ENCODE measurements around the gene DMD.

The DMD gene

DNA sequence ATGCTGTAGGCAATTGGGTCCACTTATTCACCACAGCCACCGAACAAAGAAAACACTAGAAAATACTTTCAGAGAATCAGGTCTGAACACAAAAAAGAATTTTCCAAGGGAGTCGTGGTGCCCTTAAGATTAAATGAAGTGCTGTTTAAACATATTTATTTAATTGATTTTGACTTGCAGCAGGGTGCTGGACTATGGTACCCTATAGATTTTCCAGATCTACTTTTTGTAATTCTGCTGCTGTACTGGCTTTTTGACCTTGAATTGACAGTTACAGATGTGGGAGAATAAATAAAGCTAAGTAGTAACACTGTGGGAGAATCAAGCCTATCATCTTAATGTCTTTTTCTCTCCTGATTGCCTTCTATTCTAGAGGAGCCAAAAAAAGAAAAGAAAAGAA is 1404.2 kb downstream of the DMD start:
- no peak for DNase-seq (ENCODE audit: insufficient read length, low spot score)
- FAIRE-seq, result no peak

DNA sequence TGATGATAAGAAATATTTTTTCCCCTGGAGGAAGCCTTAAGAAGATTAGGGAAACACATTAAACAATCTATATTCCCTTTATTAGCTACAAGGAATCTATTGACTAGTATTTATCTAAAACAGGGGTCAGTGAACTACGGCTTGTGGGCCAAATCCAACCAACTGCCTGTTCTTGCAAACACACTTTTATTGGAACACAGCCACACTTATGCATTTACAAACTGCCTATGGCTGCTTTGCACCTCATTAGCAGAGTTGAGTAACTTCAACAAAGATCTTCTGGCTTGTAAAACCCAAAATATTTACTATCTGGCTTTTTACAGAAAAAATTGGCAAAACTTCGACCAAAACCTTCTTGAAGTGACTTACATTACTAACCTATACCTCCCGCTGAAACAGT is 1405.6 kb downstream of the DMD start:
- FAIRE-seq (no peak), DNase-seq (ENCODE audit: insufficient read length, low spot score) (no peak)
- TF ChIP-seq POLR2A (IDR thresholded peaks at IDR 0.05; ENCODE audit: low read depth, low read length), result no peak

More for the DNA sequence above, 1404.2 kb downstream of the DMD start:
- TF ChIP-seq POLR2A (IDR thresholded peaks at IDR 0.05; ENCODE audit: low read depth, low read length), result no peak

GRCh38 chrX:31800219-31800618 is 1411.1 kb downstream of the DMD start:
- FAIRE-seq, result no peak
- TF ChIP-seq POLR2A (IDR thresholded peaks at IDR 0.05; ENCODE audit: low read depth, low read length), result no peak
- no peak for DNase-seq (ENCODE audit: insufficient read length, low spot score)

DNA sequence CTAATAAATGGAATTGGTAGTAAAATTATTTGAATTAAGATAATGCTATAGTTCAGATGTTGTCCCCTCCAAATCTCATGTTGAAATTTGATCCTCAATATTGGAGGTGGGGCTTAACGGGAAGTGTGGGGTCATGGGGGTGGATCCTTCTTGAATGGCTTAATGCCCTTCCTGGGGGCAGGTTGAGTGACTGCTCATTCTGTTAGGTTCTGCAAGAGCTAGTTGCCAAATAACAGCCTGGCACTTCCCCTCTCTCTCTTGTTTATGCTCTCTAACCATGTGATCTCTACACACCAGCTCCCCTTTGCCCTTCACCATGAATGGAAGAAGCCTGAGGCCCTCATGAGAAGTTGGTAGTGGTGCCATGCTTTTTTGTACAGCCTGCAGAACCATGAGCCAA is 1414.7 kb downstream of the DMD start:
- no peak for FAIRE-seq

GRCh38 chrX:31747411-31747810 is 1463.9 kb downstream of the DMD start:
- DNase-seq (ENCODE audit: insufficient read length, low spot score), result no peak
- no peak for FAIRE-seq
- TF ChIP-seq POLR2A (IDR thresholded peaks at IDR 0.05; ENCODE audit: low read depth, low read length), result no peak

More for the DNA sequence above, 1414.7 kb downstream of the DMD start:
- no peak for DNase-seq (ENCODE audit: insufficient read length, low spot score)
- no peak for TF ChIP-seq POLR2A (IDR thresholded peaks at IDR 0.05; ENCODE audit: low read depth, low read length)

GRCh38 chrX:31743004-31743403 is 1468.3 kb downstream of the DMD start:
- no peak for DNase-seq (ENCODE audit: insufficient read length, low spot score)
- no peak for FAIRE-seq
- TF ChIP-seq POLR2A (IDR thresholded peaks at IDR 0.05; ENCODE audit: low read depth, low read length), result no peak

DNA sequence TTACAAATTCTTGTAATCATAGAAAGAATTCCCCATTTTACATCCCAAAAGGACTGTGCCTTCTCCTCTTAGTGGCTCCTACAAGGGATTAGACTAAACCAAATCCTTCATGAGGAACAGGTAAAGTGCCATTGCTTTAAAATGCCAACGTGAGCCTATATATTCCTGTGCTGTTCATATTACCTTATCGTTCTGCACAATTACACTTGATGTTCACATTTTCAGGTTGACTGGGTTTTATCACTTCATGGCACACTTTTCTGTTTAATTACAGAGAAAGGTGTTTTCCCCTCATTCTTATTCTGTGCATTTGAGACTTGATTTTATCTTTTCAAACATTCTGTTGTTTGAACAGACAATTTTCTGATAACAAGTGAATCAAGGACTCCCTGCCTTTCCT is 1493.9 kb downstream of the DMD start:
- DNase-seq (ENCODE audit: insufficient read length, low spot score) (no peak), FAIRE-seq (no peak)
- no peak for TF ChIP-seq POLR2A (IDR thresholded peaks at IDR 0.05; ENCODE audit: low read depth, low read length)

DNA sequence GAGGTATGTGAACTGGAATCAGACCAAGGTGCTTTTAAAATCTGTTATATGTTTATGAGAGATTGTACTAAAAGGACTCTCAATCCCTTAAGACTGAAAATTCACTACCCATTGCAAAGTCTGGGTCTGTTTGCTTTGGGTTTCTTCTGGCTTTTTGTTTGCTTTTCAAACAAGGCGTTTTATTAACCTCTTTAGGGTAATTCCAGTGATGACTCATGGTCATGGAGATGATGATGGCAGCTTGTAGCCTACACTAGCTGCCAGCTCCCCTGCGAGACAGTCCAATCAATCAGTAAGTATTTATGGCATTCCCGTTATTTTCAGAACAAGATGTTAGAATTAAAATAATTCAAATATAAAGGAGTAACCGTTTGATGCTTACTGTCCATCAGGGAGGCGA is 1495.7 kb downstream of the DMD start:
- DNase-seq (ENCODE audit: insufficient read length, low spot score) (no peak), FAIRE-seq (no peak)
- TF ChIP-seq POLR2A (IDR thresholded peaks at IDR 0.05; ENCODE audit: low read depth, low read length), result no peak

DNA sequence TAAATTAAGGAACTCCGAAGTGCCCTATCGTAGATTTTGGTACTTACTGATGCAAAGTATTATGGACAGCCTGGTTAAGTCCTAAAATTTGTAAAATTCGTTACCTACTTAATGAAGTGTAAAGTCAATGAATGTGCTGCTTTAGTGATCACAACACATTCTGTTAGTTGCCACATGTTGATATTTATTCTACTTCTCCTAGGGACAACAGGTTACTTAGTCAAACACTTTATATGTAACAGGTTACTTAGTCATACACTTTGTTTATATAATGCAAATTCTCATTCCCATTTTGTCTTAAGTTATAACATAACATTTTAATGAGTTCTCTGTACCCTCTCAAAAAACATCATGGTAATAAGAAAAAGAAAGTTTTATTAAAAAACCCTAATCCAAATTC is 1496.6 kb downstream of the DMD start:
- DNase-seq (ENCODE audit: insufficient read length, low spot score) (no peak), FAIRE-seq (no peak)
- no peak for TF ChIP-seq POLR2A (IDR thresholded peaks at IDR 0.05; ENCODE audit: low read depth, low read length)

GRCh38 chrX:31713120-31713519 is 1498.2 kb downstream of the DMD start:
- FAIRE-seq (no peak), DNase-seq (ENCODE audit: insufficient read length, low spot score) (no peak)
- no peak for TF ChIP-seq POLR2A (IDR thresholded peaks at IDR 0.05; ENCODE audit: low read depth, low read length)

DNA sequence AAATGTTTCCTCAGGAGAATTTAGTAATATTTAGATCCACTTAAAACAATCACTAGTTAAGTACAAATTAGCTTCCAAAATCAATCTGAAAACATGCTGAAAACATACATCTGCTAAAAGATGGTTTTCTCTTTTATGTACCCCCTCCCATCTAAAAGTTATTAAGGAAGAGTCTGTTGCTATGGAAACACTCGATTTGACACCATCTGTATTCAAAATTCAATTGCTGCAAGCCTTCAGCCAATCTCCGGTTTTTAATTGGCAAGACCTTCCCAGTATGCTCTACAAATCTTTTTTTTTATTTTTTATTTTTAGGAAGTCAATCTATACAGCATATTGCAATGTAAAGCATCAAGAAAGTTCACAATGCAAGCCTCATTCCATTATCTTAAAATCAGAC is 1500.2 kb downstream of the DMD start:
- DNase-seq (ENCODE audit: insufficient read length, low spot score), result no peak
- TF ChIP-seq POLR2A (IDR thresholded peaks at IDR 0.05; ENCODE audit: low read depth, low read length), result no peak
- FAIRE-seq, result no peak

DNA sequence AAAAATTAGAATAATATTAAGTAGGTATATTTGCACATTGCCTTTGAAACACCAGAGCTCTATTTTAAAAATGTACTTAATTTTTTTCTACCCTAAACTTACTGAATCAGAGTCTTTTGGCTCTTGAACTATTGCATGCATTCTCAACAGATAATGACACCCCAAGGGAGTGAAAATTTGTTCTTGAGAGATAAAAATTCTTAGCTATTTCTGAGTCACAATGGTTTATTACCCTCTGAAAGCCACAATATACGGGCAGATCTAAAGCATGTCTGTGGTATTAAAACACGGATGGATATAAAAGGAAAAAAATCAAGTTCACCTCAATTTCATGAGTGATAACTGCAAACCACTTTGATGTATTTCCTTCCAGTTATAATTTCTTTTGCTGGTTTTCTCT is 1503.2 kb downstream of the DMD start:
- no peak for FAIRE-seq
- no peak for TF ChIP-seq POLR2A (IDR thresholded peaks at IDR 0.05; ENCODE audit: low read depth, low read length)
- DNase-seq (ENCODE audit: insufficient read length, low spot score), result no peak

DNA sequence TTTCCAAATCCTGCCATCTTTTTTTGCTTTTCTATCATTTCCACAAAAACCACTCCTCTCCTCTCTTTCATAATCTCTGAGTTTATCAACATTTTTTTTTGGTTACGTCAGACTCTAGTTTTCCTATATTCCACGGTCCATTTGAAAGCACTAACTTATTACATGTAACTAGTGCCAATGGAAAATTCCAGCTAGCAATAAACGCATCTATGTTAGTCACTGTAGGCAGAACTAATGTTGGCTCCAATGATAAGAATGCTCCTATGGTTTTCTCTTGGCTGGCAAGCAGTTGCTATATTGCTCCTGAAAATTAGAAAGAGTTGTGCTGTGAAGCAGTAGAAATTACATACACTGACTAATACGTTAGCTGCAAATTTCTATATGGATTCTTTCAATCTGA is 1504.9 kb downstream of the DMD start:
- TF ChIP-seq POLR2A (IDR thresholded peaks at IDR 0.05; ENCODE audit: low read depth, low read length), result no peak
- FAIRE-seq, result no peak
- DNase-seq (ENCODE audit: insufficient read length, low spot score), result no peak

DNA sequence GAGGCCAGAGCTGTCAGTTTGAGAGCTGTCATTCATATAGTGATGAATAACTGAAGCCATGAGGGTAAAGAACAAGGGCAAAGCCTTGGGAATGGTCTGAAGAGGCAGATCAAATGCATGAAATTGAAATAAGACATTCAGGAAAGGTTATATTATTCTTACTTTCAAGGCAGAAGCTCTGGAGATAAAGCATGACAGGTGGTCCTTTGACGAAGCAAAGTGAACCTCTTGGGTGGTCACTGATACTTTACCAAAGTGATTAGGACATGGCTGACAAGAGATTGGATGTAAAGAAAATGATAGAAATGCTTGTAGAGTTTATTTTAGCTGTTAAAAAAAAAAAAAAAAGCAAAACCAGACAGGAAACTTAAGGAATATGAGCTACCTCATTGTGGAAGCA is 1505.5 kb downstream of the DMD start:
- FAIRE-seq, result no peak
- DNase-seq (ENCODE audit: insufficient read length, low spot score), result no peak
- TF ChIP-seq POLR2A (IDR thresholded peaks at IDR 0.05; ENCODE audit: low read depth, low read length), result no peak

DNA sequence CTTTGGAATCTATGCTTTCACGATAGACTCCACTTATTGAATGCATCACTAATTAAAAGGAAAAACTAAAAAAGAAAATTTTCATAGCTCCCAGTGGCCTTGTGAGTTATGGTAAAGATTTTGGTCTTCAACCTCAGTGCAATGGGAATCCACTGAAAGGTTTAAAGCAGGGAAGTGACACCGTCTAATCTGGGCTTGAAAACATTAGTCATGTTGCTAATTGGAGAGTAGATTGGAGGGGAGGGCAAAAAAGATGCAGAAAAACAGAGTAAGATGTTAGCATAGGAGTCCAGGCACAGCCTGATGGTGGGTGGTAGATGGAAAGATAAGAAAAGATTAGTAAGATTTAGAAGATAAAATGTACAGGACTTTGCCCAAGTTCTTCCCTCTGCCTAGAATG is 1506.4 kb downstream of the DMD start:
- no peak for TF ChIP-seq POLR2A (IDR thresholded peaks at IDR 0.05; ENCODE audit: low read depth, low read length)
- FAIRE-seq (no peak), DNase-seq (ENCODE audit: insufficient read length, low spot score) (no peak)

DNA sequence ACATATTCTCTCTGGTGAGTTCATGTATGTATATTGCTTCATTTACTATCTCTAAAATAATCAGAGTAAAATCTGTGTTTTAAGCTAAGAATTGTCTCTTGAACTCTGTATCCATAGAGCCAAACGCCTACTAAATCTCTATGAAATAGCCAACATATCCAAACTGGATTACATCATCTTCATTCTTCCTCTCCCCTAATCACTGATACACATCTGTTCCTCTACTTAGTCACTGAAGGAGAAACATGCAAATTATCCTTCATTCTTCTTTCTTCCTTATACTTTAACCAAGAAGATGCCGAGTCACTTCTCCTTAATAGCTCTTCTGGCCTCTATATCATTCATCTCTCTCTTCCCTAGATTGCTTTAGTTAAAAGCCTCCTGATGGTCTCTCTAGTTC is 1509.1 kb downstream of the DMD start:
- FAIRE-seq, result no peak
- TF ChIP-seq POLR2A (IDR thresholded peaks at IDR 0.05; ENCODE audit: low read depth, low read length), result no peak
- DNase-seq (ENCODE audit: insufficient read length, low spot score), result no peak

Measured in H54 (cell line).